ENCODE data around the gene TMEM192. TPM values are rescaled to one million over a fixed set of nuclear protein-coding genes. Genes with fewer than 3 reads are reported as not detected.
"Not testable (repeated sequence)": the region's sequence is repeated elsewhere in the genome, so short reads cannot be mapped to it uniquely, and the experiment has no call there.

The TMEM192 gene
- polyA plus RNA-seq, 6 donors from 2014 or later: 23.7 to 35.2 (median 34.1) TPM

DNA sequence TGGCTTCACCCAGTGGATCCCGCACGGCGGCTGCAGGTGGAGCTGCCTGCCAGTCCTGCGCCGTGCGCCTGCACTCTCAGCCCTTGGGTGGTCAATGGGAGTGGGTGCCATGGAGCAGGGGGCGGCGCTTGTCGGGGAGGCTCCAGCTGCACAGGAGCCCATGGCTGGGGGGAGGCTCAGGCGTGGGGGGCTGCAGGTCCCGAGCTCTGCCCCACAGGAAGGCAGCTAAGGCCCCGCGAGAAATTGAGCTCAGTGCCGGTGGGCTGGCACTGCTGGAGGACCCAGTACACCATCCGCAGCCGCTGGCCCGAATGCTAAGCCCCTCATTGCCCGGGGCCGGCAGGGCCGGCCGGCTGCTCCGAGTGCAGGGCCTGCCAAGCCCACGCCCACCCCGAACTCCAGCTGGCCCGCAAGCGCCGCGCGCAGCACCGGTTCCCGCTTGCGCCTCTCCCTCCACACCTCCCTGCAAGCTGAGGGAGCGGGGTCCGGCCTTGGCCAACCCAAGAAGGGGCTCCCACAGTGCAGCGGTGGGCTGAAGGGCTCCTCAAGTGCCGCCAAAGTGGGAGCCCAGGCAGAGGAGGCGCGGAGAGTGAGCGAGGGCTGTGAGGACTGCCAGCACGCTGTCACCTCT lies 13.3 kb upstream of the TMEM192 start:
- not testable (repeated sequence) for H3K27me3 Mint-ChIP-seq; H3K4me1 Mint-ChIP-seq; H3K27ac Mint-ChIP-seq; H3K4me3 Mint-ChIP-seq; DNase-seq; H3K9me3 Mint-ChIP-seq; H3K36me3 Mint-ChIP-seq; ATAC-seq (ENCODE audit: low read depth in 2 of 2)

DNA sequence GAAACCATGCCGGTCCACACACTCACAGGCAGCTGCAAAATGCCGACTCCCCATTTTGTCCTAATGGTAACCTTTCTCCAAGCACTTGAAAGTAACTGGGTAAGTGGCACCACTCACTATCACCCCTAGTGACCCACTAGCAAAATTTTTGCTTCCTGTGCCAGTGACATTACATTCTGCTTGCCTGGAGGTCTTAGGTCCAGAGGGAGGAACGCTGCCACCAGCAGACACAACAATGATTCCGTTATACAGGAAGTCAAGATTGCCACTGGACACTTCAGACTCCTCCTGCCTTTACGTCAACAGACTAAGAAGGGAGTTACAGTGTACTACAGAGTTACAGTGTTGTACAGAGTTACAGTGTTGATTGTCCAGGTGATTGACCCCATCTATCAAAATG lies 11.8 kb upstream of the TMEM192 start:
- Mint-ChIP-seq H3K36me3 (no peaks in the 10 kb centered on the region), H3K9me3 (peaks cover 0 to 2% (median 0%) of the 10 kb centered on the region in 7 donors), H3K27ac (no peak overlapping the region), H3K4me1 (no peaks in the 10 kb centered on the region), H3K4me3 (peak overlapping the region in 1 of 8 donors; percentile 9), H3K27me3 (peaks cover 0 to 9% (median 7%) of the 10 kb centered on the region in 3 donors)
- DNase-seq (no peak), ATAC-seq (ENCODE audit: low read depth in 2 of 2) (no peak)

DNA sequence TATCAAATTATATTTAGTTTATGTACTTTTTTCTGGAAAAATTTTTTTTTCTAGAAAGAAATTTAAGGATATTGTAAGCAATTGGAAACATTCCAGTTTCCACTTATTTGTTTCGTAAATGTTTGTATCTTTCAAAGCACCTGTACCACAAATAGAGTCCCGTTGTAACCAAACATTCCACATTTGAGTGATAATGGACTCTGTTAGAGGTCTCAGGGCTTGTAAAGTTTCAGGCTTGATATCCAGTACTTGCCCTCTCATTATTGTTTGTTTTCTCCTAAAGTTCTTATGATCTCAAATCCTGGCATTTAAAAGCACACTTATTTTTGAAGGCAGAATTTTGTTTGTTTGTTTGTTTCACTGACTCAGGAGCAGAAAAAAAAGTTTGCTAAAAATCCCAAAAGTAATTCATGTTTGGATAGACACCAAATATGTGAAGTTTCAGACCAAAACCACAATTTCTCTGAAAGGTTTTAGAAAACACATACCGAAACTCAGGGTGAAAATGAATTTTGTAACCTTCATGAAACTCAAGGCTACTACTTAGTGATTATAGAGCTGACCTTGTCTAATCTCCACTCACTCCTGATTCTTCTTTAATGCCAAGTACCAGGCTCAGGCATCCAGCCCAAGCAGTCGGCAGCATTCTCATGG lies 5.7 kb upstream of the TMEM192 start:
- no peak for ATAC-seq (ENCODE audit: low read depth in 2 of 2)
- Mint-ChIP-seq H3K27me3 (peaks cover 0 to 14% (median 9%) of the 10 kb centered on the region in 3 donors), H3K4me1 (peaks cover 0 to 5% (median 5%) of the 10 kb centered on the region in 3 donors), H3K4me3 (no peak overlapping the region), H3K9me3 (peaks cover 0 to 2% (median 0%) of the 10 kb centered on the region in 7 donors), H3K36me3 (no peaks in the 10 kb centered on the region), H3K27ac (no peak overlapping the region)
- no peak for DNase-seq

DNA sequence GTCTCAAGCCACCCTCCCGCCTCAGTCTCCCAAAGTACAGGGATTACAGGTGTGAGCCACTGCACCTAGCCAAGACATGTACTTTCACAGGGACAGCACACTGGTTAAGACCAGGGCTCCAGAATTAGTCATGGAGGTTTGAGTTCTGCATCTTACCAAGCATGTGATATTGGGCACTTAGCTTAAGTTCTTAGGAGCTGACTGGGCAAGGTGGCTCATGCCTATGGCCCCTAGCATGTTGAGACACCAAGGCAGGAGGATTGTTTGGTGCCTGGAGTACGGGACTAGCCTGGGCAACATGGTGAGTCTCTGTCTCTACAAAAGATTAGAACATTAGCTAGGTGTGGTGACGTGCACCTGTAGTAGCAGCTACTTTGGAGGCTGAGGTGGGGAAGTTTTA lies 2.6 kb upstream of the TMEM192 start:
- Mint-ChIP-seq H3K27ac (no peak overlapping the region), H3K27me3 (peaks cover 0 to 14% (median 9%) of the 10 kb centered on the region in 3 donors), H3K36me3 (no peaks in the 10 kb centered on the region), H3K4me1 (peaks cover 11 to 24% (median 21%) of the 10 kb centered on the region in 3 donors), H3K9me3 (no peaks in the 10 kb centered on the region), H3K4me3 (peak overlapping the region in 2 of 8 donors; percentile 53 to 86)
- ATAC-seq (ENCODE audit: low read depth in 2 of 2) (no peak), DNase-seq (no peak)

DNA sequence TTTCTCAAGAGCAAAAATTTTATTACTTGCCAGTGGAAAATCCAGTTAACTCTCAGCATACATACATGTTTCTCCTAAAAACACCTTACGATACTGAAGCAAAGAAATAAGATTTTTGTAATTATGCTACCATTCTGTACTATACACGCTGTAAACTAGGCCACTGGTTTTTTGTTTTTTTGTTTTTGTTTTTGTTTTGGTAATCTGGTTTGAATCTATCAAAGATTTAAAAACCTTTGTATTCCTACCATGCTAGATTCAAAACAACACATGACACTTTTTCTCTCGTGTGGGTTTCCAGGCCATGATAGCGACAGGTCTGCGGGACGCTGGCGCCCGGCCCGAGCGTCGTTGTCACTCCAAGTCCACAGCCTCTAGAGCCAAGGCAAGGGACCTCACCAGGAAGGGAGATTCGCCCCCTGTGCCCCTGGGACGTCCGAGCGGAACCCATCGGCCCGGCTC lies 723 bp downstream of the TMEM192 start:
- H3K9me3 Mint-ChIP-seq: no peaks in the 10 kb centered on the region
- H3K4me3 Mint-ChIP-seq: peak overlapping the region; percentile 86 to 98 (median 96)
- ATAC-seq (ENCODE audit: low read depth in 2 of 2) (no peak), DNase-seq (no peak)
- H3K27me3 Mint-ChIP-seq: peaks cover 0 to 5% (median 1%) of the 10 kb centered on the region in 3 donors
- H3K36me3 Mint-ChIP-seq: no peaks in the 10 kb centered on the region
- peaks cover 32 to 44% (median 34%) of the 10 kb centered on the region in 3 donors for H3K4me1 Mint-ChIP-seq
- peak overlapping the region; percentile 93 to 99 (median 98) for H3K27ac Mint-ChIP-seq

DNA sequence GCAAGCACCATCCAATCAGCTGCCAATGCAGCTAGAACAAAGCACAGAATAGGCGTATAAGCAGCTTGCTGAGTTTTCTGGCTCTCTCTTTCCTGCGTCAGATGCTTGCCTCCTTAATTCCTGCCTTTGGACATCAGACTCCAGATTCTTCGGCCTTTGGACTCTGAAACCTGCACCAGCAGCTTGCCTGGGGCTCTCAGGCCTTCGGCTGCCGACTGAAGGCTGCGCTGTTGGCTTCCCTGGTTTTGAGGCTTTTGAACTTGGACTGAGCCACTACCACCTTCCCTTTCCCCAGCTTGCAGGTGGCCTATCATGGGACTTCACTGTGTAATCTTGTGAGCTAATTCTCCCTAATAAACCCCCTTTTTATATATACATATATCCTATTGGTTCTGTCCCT lies 6.1 kb downstream of the TMEM192 start:
- no peaks in the 10 kb centered on the region for H3K9me3 Mint-ChIP-seq
- peak overlapping the region in 1 of 6 donors; percentile 52 for H3K27ac Mint-ChIP-seq
- ATAC-seq (ENCODE audit: low read depth in 2 of 2) (no peak), DNase-seq (no peak)
- peaks cover 0 to 9% of the 10 kb centered on the region in 2 donors for H3K36me3 Mint-ChIP-seq
- H3K4me1 Mint-ChIP-seq: peaks cover 20 to 37% (median 27%) of the 10 kb centered on the region in 3 donors
- no peaks in the 10 kb centered on the region for H3K27me3 Mint-ChIP-seq
- H3K4me3 Mint-ChIP-seq: no peak overlapping the region

DNA sequence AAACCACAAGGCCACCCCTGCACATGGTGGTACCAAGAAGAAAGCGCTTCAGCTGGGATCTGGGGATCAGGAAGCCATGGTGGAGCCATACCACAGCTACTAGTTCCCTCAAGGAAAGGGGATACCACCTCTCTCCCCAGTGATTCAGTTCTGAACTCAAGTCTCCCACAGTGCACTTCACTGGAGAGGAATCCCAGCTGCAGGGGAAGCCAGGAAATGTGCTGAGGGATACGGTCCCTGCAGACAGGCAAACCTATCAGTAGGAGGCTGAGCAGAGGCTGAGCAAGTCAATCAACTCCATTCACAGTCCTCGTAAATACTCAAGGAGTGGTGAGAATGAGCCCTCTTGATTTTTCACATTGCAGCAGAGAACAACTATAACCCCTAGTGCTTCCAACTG lies 11.0 kb downstream of the TMEM192 start:
- H3K4me3 Mint-ChIP-seq: no peak overlapping the region
- H3K27me3 Mint-ChIP-seq: no peaks in the 10 kb centered on the region
- H3K36me3 Mint-ChIP-seq: peaks cover 0 to 14% of the 10 kb centered on the region in 2 donors
- no peak for DNase-seq
- peak overlapping the region in 1 of 6 donors; percentile 37 for H3K27ac Mint-ChIP-seq
- no peaks in the 10 kb centered on the region for H3K9me3 Mint-ChIP-seq
- ATAC-seq (ENCODE audit: low read depth in 2 of 2): no peak
- peaks cover 5 to 9% (median 5%) of the 10 kb centered on the region in 3 donors for H3K4me1 Mint-ChIP-seq

DNA sequence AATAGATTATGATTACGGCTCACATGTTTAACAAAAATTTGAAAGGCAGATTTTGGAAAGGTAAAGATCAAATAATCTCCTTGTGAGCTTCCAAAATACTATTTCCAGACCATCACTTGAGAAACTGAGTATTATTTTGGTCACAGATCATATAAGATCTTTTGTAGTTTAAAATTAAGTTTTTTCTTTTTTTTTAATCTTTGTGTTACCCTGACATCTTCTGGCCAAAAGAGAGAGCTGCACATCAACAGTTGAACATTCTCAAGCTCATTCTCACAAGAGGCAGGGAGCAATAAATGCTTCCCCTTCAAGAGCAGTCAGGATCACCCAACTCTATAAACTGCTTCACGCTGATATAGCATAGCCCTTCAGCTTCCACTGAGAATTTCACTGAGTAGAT lies 15.9 kb downstream of the TMEM192 start:
- Mint-ChIP-seq H3K9me3 (no peaks in the 10 kb centered on the region), H3K4me1 (no peaks in the 10 kb centered on the region), H3K27me3 (no peaks in the 10 kb centered on the region), H3K36me3 (peaks cover 0 to 5% of the 10 kb centered on the region in 2 donors), H3K27ac (no peak overlapping the region), H3K4me3 (no peak overlapping the region)
- ATAC-seq (ENCODE audit: low read depth in 2 of 2) (no peak), DNase-seq (no peak)

DNA sequence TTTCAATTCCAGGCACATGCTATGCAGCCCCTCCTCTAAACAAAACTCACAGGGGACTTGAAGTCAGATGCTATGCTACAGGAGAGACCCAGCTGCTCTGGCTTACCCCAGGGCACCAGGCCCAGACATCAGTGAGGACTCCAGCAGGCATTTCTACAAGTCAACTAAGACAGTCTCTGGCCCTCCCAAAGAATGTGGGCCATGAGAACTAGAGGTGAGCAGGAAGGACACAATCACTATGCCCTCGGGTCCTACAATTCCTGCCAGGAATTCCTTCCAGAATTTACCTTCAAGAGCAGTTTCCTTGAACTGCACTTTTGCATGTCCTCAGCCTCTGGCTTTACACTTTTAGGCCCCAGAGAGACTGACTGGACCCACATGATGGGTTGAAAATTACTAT lies 17.4 kb downstream of the TMEM192 start:
- no peak overlapping the region for H3K4me3 Mint-ChIP-seq
- peaks cover 0 to 6% of the 10 kb centered on the region in 2 donors for H3K36me3 Mint-ChIP-seq
- ATAC-seq (ENCODE audit: low read depth in 2 of 2) (no peak), DNase-seq (no peak)
- H3K4me1 Mint-ChIP-seq: no peaks in the 10 kb centered on the region
- H3K27ac Mint-ChIP-seq: peak overlapping the region in 1 of 6 donors; percentile 76
- no peaks in the 10 kb centered on the region for H3K9me3 Mint-ChIP-seq
- H3K27me3 Mint-ChIP-seq: no peaks in the 10 kb centered on the region

DNA sequence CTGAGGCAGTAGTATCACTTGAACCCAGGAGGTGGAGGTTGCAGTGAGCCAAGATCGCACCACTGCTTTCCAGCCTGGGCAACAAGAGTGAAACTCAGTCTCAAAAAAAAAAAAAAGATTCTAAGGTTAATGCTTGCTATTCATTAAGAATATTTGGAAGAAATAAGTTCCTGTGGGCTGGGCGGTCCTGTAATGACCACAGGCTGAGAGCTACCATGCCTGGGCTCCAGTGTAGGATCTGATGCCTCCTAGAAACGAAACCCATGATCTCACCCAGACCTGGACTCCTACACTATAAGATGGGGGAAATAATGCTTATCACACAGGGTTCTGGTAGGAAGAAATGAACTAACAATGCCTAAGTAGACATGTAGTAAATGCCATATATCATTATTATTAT lies 17.8 kb downstream of the TMEM192 start:
- H3K27me3 Mint-ChIP-seq: no peaks in the 10 kb centered on the region
- peaks cover 0 to 6% of the 10 kb centered on the region in 2 donors for H3K36me3 Mint-ChIP-seq

DNA sequence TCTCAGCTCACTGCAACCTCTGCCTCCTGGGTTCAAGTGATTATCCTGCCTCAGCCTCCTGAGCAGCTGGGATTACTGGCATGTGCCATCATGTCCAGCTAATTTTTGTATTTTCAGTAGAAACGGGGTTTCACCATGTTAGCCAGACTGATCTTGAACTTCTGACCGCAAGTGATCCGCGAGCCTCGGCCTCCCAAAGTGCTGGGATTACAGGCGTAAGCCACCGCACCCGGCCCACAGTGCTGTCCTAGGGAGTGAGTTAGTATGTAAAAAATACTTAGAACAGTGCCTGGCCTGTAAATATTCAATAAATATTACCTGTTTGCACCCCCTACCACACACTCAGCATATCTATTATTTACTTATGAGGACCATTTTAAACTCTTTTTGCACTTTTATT lies 20.5 kb downstream of the TMEM192 start:
- DNase-seq; ATAC-seq (ENCODE audit: low read depth in 2 of 2); H3K4me3 Mint-ChIP-seq; H3K9me3 Mint-ChIP-seq; H3K4me1 Mint-ChIP-seq; H3K27me3 Mint-ChIP-seq: not testable (repeated sequence)
- Mint-ChIP-seq H3K36me3 (peaks cover 5 to 14% of the 10 kb centered on the region in 2 donors), H3K27ac (peak overlapping the region in 1 of 6 donors; percentile 35)

More for the DNA sequence above, 17.8 kb downstream of the TMEM192 start:
- DNase-seq: no peak
- Mint-ChIP-seq H3K4me1 (no peaks in the 10 kb centered on the region), H3K27ac (peak overlapping the region in 2 of 6 donors; percentile 15 to 20), H3K4me3 (no peak overlapping the region), H3K9me3 (no peaks in the 10 kb centered on the region)
- no peak for ATAC-seq (ENCODE audit: low read depth in 2 of 2)

DNA sequence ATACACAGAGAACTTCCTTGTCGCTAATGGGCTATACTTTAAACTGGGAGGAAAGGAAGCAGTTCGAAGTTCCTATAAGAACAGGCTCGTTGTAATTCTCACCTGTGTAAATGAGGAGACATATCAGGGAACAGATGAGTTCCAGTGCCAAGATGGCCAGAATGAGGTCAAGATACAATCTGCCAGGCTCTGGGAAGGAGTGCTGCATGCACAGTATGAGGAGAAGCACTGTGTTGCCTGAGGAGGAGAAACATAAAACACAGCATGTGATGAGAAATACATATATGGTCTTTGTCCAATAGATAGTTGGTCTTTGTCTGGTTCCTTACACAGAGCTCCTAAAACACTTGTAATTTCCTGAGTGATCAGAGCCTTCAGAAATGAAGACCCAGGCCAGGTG lies 24.3 kb downstream of the TMEM192 start:
- no peak for ATAC-seq (ENCODE audit: low read depth in 2 of 2)
- H3K9me3 Mint-ChIP-seq: no peaks in the 10 kb centered on the region
- H3K4me3 Mint-ChIP-seq: no peak overlapping the region
- no peak for DNase-seq
- H3K36me3 Mint-ChIP-seq: peaks cover 18 to 25% of the 10 kb centered on the region in 2 donors
- no peak overlapping the region for H3K27ac Mint-ChIP-seq
- peaks cover 0 to 3% (median 0%) of the 10 kb centered on the region in 3 donors for H3K4me1 Mint-ChIP-seq
- no peaks in the 10 kb centered on the region for H3K27me3 Mint-ChIP-seq

DNA sequence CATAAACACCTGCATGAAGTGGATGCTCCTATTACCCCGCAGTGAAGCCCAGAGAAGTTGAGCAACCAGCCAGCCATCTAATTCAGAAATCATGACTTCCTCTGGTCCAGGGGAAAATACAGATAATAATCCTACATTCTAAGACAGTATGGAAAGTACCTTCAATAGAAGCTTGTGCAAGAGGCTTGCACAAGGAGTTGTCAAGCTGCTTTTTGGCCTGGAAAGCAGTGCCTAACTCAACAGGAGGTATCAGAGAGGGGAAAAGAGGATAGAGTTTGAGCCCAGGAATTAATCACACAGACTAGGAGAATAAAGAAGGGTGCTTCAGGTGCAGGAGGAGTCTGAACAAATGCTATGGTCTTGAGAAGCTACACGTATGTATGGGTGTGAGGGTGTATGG lies 26.7 kb downstream of the TMEM192 start:
- DNase-seq (no peak), ATAC-seq (ENCODE audit: low read depth in 2 of 2) (no peak)
- H3K4me1 Mint-ChIP-seq: peaks cover 0 to 3% (median 0%) of the 10 kb centered on the region in 3 donors
- H3K4me3 Mint-ChIP-seq: no peak overlapping the region
- no peaks in the 10 kb centered on the region for H3K9me3 Mint-ChIP-seq
- H3K27me3 Mint-ChIP-seq: no peaks in the 10 kb centered on the region
- peak overlapping the region in 1 of 6 donors; percentile 51 for H3K27ac Mint-ChIP-seq
- peaks cover 18 to 19% of the 10 kb centered on the region in 2 donors for H3K36me3 Mint-ChIP-seq

DNA sequence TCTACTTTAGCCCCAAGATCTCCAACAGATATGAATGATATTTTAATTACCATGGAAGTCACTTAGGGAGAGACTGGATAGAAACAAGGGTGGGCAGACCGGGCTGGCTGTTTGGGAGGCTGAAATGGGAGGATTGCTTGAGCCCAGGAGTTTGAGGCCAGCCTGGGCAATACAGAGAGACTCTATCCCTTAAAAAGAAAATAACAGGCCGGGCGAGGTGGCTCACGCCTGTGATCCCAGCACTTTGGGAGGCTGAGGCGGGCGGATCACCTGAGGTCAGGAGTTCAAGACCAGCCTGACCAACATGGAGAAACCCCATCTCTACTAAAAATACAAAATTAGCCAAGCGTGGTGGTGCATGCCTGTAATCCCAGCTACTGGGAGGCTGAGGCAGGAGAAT lies 27.9 kb downstream of the TMEM192 start:
- not testable (repeated sequence) for H3K27me3 Mint-ChIP-seq; H3K9me3 Mint-ChIP-seq; H3K4me3 Mint-ChIP-seq; H3K4me1 Mint-ChIP-seq; ATAC-seq (ENCODE audit: low read depth in 2 of 2); DNase-seq
- peaks cover 24% of the 10 kb centered on the region in 2 donors for H3K36me3 Mint-ChIP-seq
- H3K27ac Mint-ChIP-seq: peak overlapping the region in 2 of 6 donors; percentile 36 to 72

All from naive B cell (primary cell).